ENCODE measurements around the gene HSPA12B.

HSPA12B gene

GRCh38 chr20:3801846-3802245 lies 69.4 kb downstream of the HSPA12B start:
- Histone ChIP-seq H3K9me3 (ENCODE audit: low read length) (no peaks in the 10 kb centered on the region), H3F3A (ENCODE audit: insufficient read depth, low read length) (no peaks in the 10 kb centered on the region), H3K36me3 (ENCODE audit: insufficient read depth, low read length) (peaks cover 65% of the 10 kb centered on the region), H4K20me1 (ENCODE audit: insufficient read depth, low read length) (no peaks in the 10 kb centered on the region), H3K9ac (ENCODE audit: low read length) (no peak overlapping the region), H3K4me2 (ENCODE audit: low read length) (no peak overlapping the region), H3K4me1 (ENCODE audit: insufficient read depth, low read length, severe bottlenecking) (peaks cover 35% of the 10 kb centered on the region), H3K27me3 (ENCODE audit: insufficient read depth, low read length) (no peaks in the 10 kb centered on the region), H3K79me2 (ENCODE audit: insufficient read depth, low read length) (0 out of 2 replicates have a peak, but pooled peaks cover 3% of the 10 kb centered on the region), H2AFZ (ENCODE audit: low read length) (no peak overlapping the region), H3K4me3 (ENCODE audit: low read depth, low read length, poor library complexity, severe bottlenecking) (no peak overlapping the region), H3K9me2 (ENCODE audit: low read depth, low read length) (no peaks in the 10 kb centered on the region), H3K27ac (ENCODE audit: low read depth, low read length, poor library complexity, severe bottlenecking) (no peak overlapping the region)
- TF ChIP-seq, protein P1, sequence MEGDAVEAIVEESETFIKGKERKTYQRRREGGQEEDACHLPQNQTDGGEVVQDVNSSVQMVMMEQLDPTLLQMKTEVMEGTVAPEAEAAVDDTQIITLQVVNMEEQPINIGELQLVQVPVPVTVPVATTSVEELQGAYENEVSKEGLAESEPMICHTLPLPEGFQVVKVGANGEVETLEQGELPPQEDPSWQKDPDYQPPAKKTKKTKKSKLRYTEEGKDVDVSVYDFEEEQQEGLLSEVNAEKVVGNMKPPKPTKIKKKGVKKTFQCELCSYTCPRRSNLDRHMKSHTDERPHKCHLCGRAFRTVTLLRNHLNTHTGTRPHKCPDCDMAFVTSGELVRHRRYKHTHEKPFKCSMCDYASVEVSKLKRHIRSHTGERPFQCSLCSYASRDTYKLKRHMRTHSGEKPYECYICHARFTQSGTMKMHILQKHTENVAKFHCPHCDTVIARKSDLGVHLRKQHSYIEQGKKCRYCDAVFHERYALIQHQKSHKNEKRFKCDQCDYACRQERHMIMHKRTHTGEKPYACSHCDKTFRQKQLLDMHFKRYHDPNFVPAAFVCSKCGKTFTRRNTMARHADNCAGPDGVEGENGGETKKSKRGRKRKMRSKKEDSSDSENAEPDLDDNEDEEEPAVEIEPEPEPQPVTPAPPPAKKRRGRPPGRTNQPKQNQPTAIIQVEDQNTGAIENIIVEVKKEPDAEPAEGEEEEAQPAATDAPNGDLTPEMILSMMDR (IDR thresholded peaks at IDR 0.05; ENCODE audit: low read length) = no peak
- TF ChIP-seq EZH2 (IDR thresholded peaks at IDR 0.05; ENCODE audit: borderline replicate concordance, low read length) = no peak
